Lung (tissue), 16 donors: Measurements from ENCODE around the gene STRADB. TPM values are rescaled to one million over a fixed set of nuclear protein-coding genes. Genes with fewer than 3 reads are reported as not detected.
A peak's percentile ranks its signal among the peaks of the same experiment; 100 is the strongest.

Experiments
- ATAC-seq: fragments of 200-7000 bp; cut with Tn5 transposase; one replicate; pipeline ENCODE4 v1.9.1; 2020; ENCODE audit warnings: moderate number of reproducible peaks; ENCODE audit not compliant: insufficient read depth, low FRiP score
- DNase-seq, 3 donors: peaks; one replicate each; pipeline ENCODE4 v3.0.0-alpha.2; 2013 to 2017
- H3K27ac ChIP-seq, 2 donors: one replicate each; pipeline ENCODE4 v1.5.1; 2013; ENCODE audit warnings: mild to moderate bottlenecking in 2 of 2, moderate library complexity in 2 of 2, control low read depth in 1 of 2, inconsistent platforms in 1 of 2, low read depth in 1 of 2, low read length in 1 of 2
- H3K27me3 ChIP-seq, 3 donors: one replicate each; pipeline ENCODE4 v1.5.1; 2013; ENCODE audit warnings: low read length in 2 of 3; ENCODE audit not compliant: control insufficient read depth in 3 of 3, insufficient read depth in 3 of 3
- H3K36me3 ChIP-seq, 4 donors: one replicate each; pipeline ENCODE4 v1.5.1; 2013; ENCODE audit warnings: low read length in 4 of 4, mild to moderate bottlenecking in 1 of 4, moderate library complexity in 1 of 4; ENCODE audit not compliant: control insufficient read depth in 4 of 4, insufficient read depth in 4 of 4
- H3K4me1 ChIP-seq, 5 donors: one replicate each; pipeline ENCODE4 v1.5.1; 2013; ENCODE audit warnings: low read length in 5 of 5, mild to moderate bottlenecking in 2 of 5, moderate library complexity in 1 of 5; ENCODE audit not compliant: control insufficient read depth in 5 of 5, insufficient read depth in 5 of 5
- H3K4me3 ChIP-seq: one replicate; pipeline ENCODE4 v1.5.1; 2013; ENCODE audit warnings: mild to moderate bottlenecking, control low read depth, moderate library complexity
- H3K9ac ChIP-seq, 2 donors: one replicate each; pipeline ENCODE4 v1.5.1; 2013; ENCODE audit warnings: low read length in 2 of 2, control low read depth in 1 of 2; ENCODE audit not compliant: insufficient read depth in 1 of 2
- H3K9me3 ChIP-seq, 4 donors: one replicate each; pipeline ENCODE4 v1.5.1; 2013; ENCODE audit warnings: low read length in 3 of 4, mild to moderate bottlenecking in 1 of 4, moderate library complexity in 1 of 4; ENCODE audit not compliant: control insufficient read depth in 4 of 4, insufficient read depth in 3 of 4
- WGBS, 2 donors: extraction: QIAGEN DNeasy Blood & Tissue Kit; methylation state at CpG; one replicate each; pipeline ENCODE4 v1.1.7; 2013; 5-methylcytosine and 5-hydroxymethylcytosine counted together
- long read RNA-seq, 5 donors: transcript quantifications; one replicate each; lab custom pipeline, GENCODE V29; 2026
- polyA plus RNA-seq, 2 donors: library from polyadenylated mRNA; stranded (reverse); fragments of 200-250 nt; gene quantifications; one replicate each; pipeline ENCODE4 v1.2.1, GENCODE V29; 2013
- total RNA-seq, 2 donors: library from RNA; depleted of rRNA in 1 of 2; stranded (reverse); fragments of >200 nt in 1 of 2; gene quantifications; one replicate each; pipeline ENCODE4 v1.2.1, GENCODE V29; 2014 to 2021
- TF ChIP-seq, protein P1 (sequence below): IDR thresholded peaks from 2 replicates; pipeline ENCODE4 v1.5.1; 2012; ENCODE audit warnings: mild to moderate bottlenecking; ENCODE audit errors: control extremely low read depth, extremely low read depth
- donor health status: control.
- donor health status: control.
- donor health status: Bipolar disorder and iron deficiency.
- donor health status: healthy.
- donor health status: DM: yes; HTN: yes; CAD: no.

STRADB gene, protein sequence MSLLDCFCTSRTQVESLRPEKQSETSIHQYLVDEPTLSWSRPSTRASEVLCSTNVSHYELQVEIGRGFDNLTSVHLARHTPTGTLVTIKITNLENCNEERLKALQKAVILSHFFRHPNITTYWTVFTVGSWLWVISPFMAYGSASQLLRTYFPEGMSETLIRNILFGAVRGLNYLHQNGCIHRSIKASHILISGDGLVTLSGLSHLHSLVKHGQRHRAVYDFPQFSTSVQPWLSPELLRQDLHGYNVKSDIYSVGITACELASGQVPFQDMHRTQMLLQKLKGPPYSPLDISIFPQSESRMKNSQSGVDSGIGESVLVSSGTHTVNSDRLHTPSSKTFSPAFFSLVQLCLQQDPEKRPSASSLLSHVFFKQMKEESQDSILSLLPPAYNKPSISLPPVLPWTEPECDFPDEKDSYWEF
- total RNA-seq, result 10 to 100 TPM; 13.9 to 58.6 TPM
- 10 to 100 TPM; 10.3 to 19.7 TPM for polyA plus RNA-seq
- long read RNA-seq, donor 1, transcript STRADB-201 (12 exons, 2,293 nt), result major isoform, 7 of 37 reads
- long read RNA-seq, donor 1, partial matches to known transcripts, result 30 of 37 reads
- long read RNA-seq, donor 1, other reads (novel, unspliced or antisense), result 0 of 37 reads
- long read RNA-seq, donor 2, partial matches to known transcripts, result 0 of 1 reads
- long read RNA-seq, donor 2, other reads (novel, unspliced or antisense), result 0 of 1 reads
- long read RNA-seq, donor 3, partial matches to known transcripts, result 0 of 3 reads
- long read RNA-seq, donor 3, other reads (novel, unspliced or antisense), result 0 of 3 reads
- long read RNA-seq, donor 4, partial matches to known transcripts, result 0 of 4 reads
- long read RNA-seq, donor 4, other reads (novel, unspliced or antisense), result 0 of 4 reads
- long read RNA-seq, donor 5, transcript STRADB-201 (12 exons, 2,293 nt), result major isoform, 7 of 8 reads
- long read RNA-seq, donor 5, partial matches to known transcripts, result 0 of 8 reads
- long read RNA-seq, donor 5, other reads (novel, unspliced or antisense), result 0 of 8 reads

DNA sequence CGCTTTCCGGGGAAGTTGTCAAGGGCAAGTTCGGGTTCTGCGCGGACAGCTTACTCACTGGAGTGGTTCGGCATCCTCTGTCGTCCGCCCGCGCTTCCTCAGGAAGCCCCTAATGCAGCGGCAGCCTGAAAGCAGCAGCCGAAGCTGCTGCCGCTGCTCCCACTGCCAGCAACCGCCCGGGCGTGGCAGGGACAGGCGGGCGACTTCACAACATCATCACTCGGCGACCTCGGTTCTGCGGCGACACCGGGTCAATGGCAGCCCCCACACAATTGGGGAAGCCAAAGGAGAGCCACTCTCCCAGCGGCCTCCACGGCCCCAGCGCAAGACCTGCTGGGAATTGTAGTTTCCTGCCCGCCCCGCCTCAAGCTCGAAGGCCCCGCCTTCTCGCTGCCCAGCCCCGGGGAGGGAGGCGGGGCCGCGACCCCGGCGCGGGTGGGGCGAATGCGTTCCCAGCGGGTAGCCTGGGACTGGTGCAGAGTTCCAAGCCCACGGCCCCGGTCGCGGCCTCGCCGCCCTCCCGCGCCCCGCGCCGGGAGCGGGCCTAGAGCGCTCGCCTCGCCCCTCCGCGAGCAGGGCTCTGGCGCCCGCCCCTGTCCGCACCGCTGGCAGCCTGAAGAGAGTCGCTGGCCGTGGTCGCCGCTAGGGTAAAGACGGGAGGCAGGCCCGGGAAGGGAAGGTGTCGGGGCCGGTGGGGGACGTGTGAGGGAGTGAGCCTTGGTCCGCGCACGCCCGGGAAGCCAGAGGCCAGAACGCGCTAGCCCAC is at the start of gene STRADB, which contains the start of gene TRAK2:
STRADB (plus strand) TSS at position 449 of the 766 bp plus-strand sequence. CDS start 3,101 bp downstream, outside the sequence.
TRAK2 (minus strand) TSS at position 167 of the 766 bp plus-strand sequence. CDS start 30,951 bp downstream, outside the sequence.
- Histone ChIP-seq H3K9ac (peak within 1 kb of the TSS; percentile 83 to 89), H3K9me3 (no peaks in the 10 kb centered on the region), H3K36me3 (peaks cover 1 to 12% (median 6%) of the 10 kb centered on the region in 4 donors), H3K4me3 (peak within 1 kb of the TSS; percentile 78), H3K27ac (peak within 1 kb of the TSS; percentile 89 to 92), H3K4me1 (peaks cover 0 to 27% (median 6%) of the 10 kb centered on the region in 5 donors), H3K27me3 (no peaks in the 10 kb centered on the region)
- DNase-seq (peak; percentile 96 to 98 (median 97)), ATAC-seq (peak; percentile 97)
- WGBS, 2 donors, result 0% methylated on average over 56 to 78 of the region's 78 CpGs
- TF ChIP-seq, protein P1, sequence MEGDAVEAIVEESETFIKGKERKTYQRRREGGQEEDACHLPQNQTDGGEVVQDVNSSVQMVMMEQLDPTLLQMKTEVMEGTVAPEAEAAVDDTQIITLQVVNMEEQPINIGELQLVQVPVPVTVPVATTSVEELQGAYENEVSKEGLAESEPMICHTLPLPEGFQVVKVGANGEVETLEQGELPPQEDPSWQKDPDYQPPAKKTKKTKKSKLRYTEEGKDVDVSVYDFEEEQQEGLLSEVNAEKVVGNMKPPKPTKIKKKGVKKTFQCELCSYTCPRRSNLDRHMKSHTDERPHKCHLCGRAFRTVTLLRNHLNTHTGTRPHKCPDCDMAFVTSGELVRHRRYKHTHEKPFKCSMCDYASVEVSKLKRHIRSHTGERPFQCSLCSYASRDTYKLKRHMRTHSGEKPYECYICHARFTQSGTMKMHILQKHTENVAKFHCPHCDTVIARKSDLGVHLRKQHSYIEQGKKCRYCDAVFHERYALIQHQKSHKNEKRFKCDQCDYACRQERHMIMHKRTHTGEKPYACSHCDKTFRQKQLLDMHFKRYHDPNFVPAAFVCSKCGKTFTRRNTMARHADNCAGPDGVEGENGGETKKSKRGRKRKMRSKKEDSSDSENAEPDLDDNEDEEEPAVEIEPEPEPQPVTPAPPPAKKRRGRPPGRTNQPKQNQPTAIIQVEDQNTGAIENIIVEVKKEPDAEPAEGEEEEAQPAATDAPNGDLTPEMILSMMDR, result no peak

DNA sequence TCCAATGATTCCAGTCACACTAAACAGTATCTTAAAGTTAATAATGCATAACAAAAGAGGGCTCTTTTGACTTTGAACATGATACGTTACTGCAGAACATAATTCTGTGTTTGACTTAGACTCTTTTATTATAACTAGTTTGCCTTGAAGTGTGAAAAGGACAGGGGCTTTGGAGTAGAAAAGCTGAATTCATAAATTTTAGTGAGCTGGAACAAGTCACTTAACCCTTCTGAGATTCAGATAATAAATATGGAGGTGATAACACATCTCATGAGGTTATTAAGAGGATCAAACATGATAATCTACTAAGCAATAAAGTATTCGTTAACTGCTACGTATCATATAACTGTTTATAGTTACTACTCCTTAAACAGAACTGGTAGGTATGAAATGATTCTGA is 49.7 kb upstream of the STRADB start:
- H3K4me1 ChIP-seq, result peaks cover 1 to 58% (median 23%) of the 10 kb centered on the region in 5 donors
- ATAC-seq, result no peak

More for the DNA sequence above, 49.7 kb upstream of the STRADB start:
- Histone ChIP-seq H3K27ac (no peak overlapping the region), H3K9me3 (no peaks in the 10 kb centered on the region), H3K4me3 (no peak overlapping the region), H3K36me3 (peaks cover 0 to 15% (median 9%) of the 10 kb centered on the region in 4 donors), H3K9ac (peak overlapping the region in 1 of 2 donors; percentile 11), H3K27me3 (no peaks in the 10 kb centered on the region)
- 92 to 93% methylated on average over 3 of the region's 3 CpGs for WGBS, 2 donors
- no peak for DNase-seq
- TF ChIP-seq, protein P1, result no peak
